WERI-Rb-1 (cell line): ENCODE measurements around the gene ALCAM.

Source experiments
- DNase-seq: peaks from one replicate; pipeline ENCODE4 v3.0.0-alpha.2; 2020
- H3K27ac ChIP-seq: fragments of 250-450 bp; sonication (Bioruptor Pico); 2 replicates; pipeline ENCODE4 v1.5.1; 2020; ENCODE audit warnings: mild to moderate bottlenecking, moderate library complexity
- H3K27me3 ChIP-seq: fragments of 250-450 bp; sonication (Bioruptor Pico); 2 replicates; pipeline ENCODE4 v1.5.1; 2021; ENCODE audit warnings: mild to moderate bottlenecking, low read depth, moderate library complexity; ENCODE audit not compliant: insufficient read depth, severe bottlenecking
- H3K36me3 ChIP-seq: fragments of 250-450 bp; sonication (Bioruptor Pico); 2 replicates; pipeline ENCODE4 v1.5.1; 2020; ENCODE audit warnings: mild to moderate bottlenecking, moderate library complexity
- H3K4me3 ChIP-seq: 2 replicates; pipeline ENCODE4 v1.5.1; 2011; ENCODE audit warnings: low read depth, mild to moderate bottlenecking, control low read depth, low read length
- H3K9me3 ChIP-seq: fragments of 250-450 bp; sonication (Bioruptor Pico); 2 replicates; pipeline ENCODE4 v1.5.1; 2021; ENCODE audit warnings: mild to moderate bottlenecking, moderate library complexity; ENCODE audit not compliant: severe bottlenecking
- TF ChIP-seq, protein P1 (sequence below): IDR thresholded peaks from 2 replicates; pipeline ENCODE4 v1.5.1; 2011; ENCODE audit warnings: low read depth, mild to moderate bottlenecking, control low read depth, inconsistent platforms, low read length

ALCAM gene

DNA sequence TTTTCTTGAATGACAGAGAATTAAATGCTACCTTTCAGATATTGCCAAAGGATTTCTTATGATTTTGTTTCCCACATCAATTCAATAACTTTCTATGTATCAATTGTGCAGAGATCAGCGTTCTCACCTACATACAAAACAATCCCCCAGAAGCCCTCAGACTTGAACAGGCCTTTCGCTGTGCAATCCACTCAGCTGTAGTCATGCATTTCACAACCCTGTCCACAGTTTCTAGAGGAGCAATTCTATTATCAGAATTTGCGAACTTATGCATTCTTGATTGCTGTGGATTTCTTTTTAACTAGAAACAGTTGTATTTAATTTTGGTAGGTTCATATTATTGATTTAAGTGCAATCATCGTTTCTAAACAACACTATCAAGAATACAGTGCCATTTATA, 13.7 kb upstream of the ALCAM start:
- DNase-seq, result no peak
- H3K27me3 ChIP-seq, result no peaks in the 10 kb centered on the region
- H3K36me3 ChIP-seq, result no peaks in the 10 kb centered on the region
- H3K4me3 ChIP-seq, result no peak overlapping the region
- TF ChIP-seq, protein P1, sequence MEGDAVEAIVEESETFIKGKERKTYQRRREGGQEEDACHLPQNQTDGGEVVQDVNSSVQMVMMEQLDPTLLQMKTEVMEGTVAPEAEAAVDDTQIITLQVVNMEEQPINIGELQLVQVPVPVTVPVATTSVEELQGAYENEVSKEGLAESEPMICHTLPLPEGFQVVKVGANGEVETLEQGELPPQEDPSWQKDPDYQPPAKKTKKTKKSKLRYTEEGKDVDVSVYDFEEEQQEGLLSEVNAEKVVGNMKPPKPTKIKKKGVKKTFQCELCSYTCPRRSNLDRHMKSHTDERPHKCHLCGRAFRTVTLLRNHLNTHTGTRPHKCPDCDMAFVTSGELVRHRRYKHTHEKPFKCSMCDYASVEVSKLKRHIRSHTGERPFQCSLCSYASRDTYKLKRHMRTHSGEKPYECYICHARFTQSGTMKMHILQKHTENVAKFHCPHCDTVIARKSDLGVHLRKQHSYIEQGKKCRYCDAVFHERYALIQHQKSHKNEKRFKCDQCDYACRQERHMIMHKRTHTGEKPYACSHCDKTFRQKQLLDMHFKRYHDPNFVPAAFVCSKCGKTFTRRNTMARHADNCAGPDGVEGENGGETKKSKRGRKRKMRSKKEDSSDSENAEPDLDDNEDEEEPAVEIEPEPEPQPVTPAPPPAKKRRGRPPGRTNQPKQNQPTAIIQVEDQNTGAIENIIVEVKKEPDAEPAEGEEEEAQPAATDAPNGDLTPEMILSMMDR, result no peak
- H3K27ac ChIP-seq, result no peak overlapping the region
- H3K9me3 ChIP-seq, result no peaks in the 10 kb centered on the region

DNA sequence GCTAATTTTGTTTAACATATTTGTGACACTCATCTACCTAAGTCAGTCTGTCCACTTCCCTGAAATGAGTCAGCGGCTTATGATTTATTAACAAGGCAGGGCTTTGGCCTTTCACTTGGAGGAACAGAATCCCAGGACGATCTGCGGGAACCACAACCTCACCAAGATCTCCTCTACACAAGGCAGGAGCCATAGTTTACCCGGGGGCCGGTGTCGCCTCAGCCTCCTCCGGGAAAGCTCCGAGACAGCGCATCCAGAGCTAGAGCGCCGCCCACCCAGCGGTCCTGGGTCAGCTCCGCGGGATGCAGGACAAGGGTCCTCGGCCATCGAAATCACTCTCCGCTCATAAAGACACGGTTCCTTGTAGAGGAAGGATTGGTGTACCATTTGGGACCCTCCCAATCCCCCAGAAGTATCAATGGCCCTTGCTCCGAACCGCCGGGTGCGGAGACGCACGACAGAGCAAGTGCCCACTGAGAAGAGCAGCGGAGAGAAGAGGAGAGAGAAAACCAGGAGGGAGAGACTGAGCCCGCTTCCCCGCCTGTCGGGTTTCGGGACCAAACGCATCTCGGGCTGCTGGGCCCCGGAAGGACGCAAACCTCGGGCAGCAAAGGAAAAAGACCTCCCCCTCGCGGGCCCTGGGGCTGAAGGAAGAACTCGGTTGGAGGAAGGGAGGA, 13.1 kb upstream of the ALCAM start:
- Histone ChIP-seq H3K4me3 (no peak overlapping the region), H3K27ac (no peak overlapping the region), H3K9me3 (no peaks in the 10 kb centered on the region), H3K36me3 (no peaks in the 10 kb centered on the region), H3K27me3 (no peaks in the 10 kb centered on the region)
- TF ChIP-seq, protein P1, result no peak
- no peak for DNase-seq

DNA sequence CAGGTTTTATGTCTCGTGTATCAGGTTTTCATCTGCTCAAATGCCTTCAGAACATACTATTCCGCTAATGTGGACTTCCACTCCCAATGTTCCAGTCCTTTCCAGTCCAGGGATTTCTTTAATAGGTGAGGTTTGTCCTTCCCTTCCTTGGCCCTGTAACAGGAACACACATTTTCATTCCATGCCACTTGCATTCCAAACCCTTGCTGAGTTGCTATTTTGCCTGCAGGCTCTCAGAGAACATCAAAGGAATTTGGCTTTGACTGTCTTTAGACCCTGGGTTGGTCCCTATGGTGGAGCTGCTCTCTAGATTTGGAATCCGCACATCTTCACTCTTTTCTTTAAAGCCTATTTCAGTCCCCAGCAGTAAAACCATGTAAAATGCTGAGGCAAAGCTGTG, 12.3 kb upstream of the ALCAM start:
- TF ChIP-seq, protein P1, result no peak
- H3K27ac ChIP-seq, result no peak overlapping the region
- no peaks in the 10 kb centered on the region for H3K27me3 ChIP-seq
- H3K9me3 ChIP-seq, result no peaks in the 10 kb centered on the region
- no peak overlapping the region for H3K4me3 ChIP-seq
- no peak for DNase-seq
- H3K36me3 ChIP-seq, result no peaks in the 10 kb centered on the region

DNA sequence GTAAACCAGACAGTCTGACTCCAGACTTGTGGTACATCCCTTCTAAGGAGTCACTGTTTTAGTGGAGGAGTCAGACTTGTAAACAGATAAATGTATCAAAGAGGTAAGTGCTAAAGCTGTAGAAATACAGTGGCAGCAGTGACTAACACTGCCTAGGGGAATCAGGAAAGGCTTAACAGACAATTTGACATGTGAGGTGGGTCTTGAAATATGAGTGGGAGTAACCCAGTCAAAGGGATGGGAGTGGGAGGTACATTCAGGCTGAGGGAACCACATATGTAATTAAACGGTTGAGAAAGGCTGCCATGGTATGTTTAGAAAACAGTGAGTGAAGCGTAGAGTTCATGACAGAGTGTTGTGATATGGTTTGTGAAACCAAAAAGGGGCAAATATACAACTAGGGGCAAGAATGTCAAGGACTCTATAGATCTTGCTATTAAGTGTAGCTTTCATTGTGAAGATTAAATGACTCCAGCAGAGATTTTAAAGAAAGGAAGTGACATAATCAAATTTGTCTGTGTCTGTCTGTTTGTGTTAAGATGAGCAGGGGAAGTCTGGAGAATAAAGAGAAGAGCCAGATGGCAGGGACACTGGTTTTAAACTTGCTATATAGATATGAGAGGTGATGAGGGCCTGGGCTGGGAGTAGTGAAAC, 11.2 kb upstream of the ALCAM start:
- no peaks in the 10 kb centered on the region for H3K9me3 ChIP-seq
- H3K36me3 ChIP-seq, result no peaks in the 10 kb centered on the region
- TF ChIP-seq, protein P1, result no peak
- no peak for DNase-seq
- no peak overlapping the region for H3K27ac ChIP-seq
- H3K4me3 ChIP-seq, result no peak overlapping the region
- no peaks in the 10 kb centered on the region for H3K27me3 ChIP-seq

DNA sequence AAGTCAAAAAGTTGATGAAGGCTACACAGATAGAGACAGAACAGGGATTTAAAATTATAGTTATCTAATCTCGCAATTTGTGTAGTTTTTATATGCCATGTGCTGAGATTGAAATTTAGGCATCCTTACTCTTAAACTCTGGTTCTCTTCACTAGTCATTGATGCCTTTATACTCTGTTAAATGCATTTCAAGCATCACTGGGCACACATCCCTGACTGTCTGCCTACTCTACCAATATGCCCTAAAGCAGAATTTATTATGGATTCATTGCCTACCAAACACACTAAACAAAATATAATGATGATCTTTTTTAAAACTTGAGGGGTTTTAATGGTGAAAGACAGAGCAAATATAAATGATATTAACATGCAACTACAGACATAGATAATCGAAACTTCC, 10.3 kb upstream of the ALCAM start:
- no peak overlapping the region for H3K27ac ChIP-seq
- H3K27me3 ChIP-seq, result no peaks in the 10 kb centered on the region
- TF ChIP-seq, protein P1, result no peak
- H3K36me3 ChIP-seq, result no peaks in the 10 kb centered on the region
- no peaks in the 10 kb centered on the region for H3K9me3 ChIP-seq
- DNase-seq, result no peak
- H3K4me3 ChIP-seq, result no peak overlapping the region
